ENCODE results near the gene PHACTR3.

Gene PHACTR3

GRCh38 chr20:59808729-59809381, 204.5 kb downstream of the PHACTR3 start:
- in situ Hi-C loops (cut with HindIII; ENCODE audit: low pct_ligation_motif_present, low pct_unique_long_range_greater_than_20kb, low sequenced_read_pairs), result no loop called here
- no peak for DNase-seq

DNA sequence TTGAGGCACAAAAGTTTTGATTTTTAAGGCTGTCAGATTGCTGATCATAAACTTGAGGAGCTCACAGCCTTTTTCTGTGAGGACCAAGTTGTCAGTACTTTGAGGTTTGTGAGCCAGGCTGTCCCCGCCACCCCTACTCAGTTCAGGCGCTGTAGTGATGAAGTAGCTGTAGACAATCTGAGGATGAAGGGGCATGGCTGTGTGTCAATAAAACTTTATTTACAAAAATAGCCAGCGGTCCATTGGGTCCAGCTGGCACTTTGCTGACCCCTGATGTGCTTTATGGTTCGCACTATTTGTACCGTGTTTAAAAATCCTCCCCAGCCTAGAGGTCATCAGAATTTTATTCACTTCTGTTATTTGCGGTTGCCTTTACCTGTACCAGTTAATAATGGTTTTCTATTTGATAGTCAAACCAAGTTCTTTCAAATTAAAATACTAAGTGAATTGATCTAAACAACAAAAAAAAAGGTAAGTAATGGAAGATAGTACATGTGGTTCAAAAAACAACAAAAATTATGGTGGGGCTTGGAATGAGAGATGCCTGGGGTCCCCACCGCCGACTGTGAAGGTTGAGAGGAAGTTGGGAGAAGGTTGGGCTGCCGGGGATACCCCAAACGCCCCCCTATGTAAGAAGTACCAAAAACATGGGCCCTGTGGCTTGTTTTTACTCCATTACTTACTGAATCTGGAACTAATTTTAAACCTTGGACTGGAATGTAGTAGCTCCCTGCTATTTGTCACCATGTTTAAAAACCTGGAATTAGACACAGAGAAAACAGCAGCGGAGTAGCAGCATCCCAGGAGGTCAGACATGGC, 205.5 kb downstream of the PHACTR3 start:
- in situ Hi-C loops (cut with HindIII; ENCODE audit: low pct_ligation_motif_present, low pct_unique_long_range_greater_than_20kb, low sequenced_read_pairs), result no loop called here

DNA sequence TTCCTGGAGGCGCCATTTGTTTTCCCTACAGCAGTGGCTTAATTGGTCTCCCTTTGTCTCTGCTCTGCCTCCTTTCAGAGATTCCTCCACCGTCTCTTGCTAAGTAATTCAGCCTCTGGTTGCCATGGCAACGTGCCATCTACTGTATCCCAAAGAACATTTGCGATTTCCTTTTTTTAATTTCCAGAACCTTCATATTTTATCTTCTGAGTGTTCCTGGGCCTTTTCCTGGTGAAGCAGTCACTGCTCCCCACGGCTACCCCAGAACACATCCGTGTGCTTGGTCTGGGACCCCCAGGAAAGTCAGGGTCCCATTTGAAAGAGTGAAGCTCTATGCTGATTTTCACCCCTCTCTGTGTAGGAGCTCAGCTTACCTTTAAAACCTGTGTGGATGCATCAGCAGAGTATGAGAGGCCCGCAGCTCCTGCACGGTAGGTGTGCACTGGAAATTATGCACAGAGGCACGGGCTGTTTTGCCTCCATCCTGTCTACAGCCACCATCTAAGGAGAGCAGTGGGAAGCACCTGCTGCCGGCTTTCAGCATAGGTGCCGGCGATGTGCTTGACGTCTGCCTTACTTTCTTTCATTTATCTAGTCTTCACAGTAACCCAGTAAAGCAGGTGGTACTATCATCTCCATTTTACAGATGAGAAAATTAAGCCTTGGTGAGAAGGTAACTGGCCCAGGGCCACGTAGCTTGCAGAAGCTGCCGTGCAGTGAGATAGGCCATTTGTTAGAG, 206.3 kb downstream of the PHACTR3 start:
- in situ Hi-C loops (cut with HindIII; ENCODE audit: low pct_ligation_motif_present, low pct_unique_long_range_greater_than_20kb, low sequenced_read_pairs), result no loop called here
- no peak for DNase-seq

More for the DNA sequence above, 205.5 kb downstream of the PHACTR3 start:
- DNase-seq, result no peak

DNA sequence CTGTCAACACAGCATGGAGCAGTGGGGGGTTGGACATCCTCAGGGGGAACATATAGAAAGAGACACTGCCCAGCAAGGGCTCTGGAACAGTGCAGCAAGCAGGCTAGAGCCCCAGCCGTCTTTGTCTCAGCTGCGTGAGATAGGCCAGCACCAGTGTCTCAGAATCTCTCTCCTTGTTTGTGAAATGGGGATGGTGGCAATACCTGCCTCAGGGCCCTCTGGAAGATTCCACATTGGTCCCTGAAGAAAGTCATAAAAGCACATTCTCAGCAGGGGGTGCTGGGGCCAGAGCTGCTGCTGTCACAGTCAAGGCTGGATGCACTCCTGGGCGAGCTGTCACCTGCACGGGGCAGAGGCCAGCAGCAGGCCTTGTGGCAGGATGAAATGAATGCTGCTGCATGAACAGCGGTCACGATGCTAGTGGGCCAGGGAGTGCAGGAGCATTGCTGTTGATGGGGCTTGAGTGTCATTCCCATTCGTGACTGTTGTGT, 207.4 kb downstream of the PHACTR3 start:
- in situ Hi-C loops (cut with HindIII; ENCODE audit: low pct_ligation_motif_present, low pct_unique_long_range_greater_than_20kb, low sequenced_read_pairs), result no loop called here
- DNase-seq, result no peak

DNA sequence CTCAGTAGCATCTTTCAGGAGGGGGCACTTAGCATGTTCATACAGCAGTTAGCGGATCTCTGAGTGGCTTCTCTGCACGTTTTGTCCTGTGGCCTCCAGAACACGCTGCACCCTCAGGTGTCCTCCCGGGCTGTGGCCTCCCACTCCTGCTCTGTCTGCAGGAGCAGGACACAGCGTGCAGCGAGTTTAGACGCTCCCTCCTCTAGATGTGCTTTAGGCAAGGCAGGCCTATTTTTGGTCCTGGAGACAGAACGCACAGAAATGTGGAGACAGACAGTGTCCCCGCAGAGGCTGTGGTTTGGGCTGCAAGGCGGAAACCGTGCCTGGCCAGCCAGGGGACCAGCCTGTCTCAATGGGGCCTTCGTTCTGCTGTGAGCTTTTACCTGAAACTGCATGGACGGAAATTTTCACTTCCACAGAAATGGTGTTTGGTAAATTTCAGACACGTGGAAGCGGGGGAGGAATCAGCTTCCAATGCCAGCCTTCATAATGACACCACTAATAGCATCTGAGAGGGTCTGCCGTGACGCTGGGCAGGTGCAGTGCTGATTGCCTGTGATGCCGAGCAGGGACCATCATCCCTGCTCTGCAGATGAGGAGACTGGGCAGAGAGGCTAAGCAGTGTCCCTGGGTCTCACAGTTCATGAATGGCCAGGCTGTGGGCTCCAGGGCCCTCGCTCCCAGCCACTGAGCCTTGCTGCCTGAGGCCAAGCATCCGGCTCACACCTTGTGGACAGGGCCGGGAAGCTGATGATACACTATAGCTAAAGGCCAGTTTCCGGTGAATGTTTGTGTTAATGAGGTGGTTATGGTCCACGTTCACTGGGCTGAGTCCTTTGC, 208.2 kb downstream of the PHACTR3 start:
- in situ Hi-C loops (cut with HindIII; ENCODE audit: low pct_ligation_motif_present, low pct_unique_long_range_greater_than_20kb, low sequenced_read_pairs), result no loop called here

DNA sequence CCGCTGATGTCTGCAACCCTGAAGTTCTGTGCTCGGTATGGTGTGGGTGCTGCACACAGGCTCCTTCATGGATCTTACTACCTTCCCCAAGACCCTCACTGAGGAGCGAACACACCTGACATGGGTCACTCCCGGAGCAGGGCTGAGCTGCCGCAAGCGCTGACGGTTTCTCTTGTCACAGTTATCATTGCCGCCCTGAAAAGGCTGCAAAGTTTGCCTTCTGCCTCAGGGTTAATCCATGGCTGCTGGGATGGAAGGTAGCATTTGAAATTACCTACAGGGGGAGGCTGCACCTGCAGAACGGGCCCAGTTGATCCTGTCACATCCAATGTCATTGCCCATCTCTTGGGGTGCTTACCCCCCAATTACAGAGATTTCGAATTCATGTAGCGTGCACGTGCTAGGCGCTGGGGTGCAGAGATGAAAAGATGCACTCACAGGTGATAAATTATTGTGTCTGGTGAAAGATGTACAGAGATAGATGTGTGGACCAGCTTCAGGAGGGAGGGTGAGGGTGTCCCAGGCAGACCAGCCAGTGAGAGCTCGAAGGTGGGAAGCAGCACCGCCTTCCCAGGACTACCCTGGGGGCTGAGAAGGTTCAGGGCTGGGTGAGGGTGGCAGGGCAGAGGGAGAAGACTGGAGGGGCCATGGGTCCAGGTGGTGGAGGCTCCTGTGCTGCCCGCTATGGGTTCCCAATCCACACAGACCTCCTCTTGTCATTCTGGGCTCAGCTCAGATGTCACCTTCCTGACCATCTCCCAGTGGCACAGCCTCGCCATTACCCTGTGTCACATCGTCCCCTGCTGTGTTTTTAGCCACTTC, 209.0 kb downstream of the PHACTR3 start:
- in situ Hi-C loops (cut with HindIII; ENCODE audit: low pct_ligation_motif_present, low pct_unique_long_range_greater_than_20kb, low sequenced_read_pairs), result no loop called here
- DNase-seq, result no peak

More for the DNA sequence above, 208.2 kb downstream of the PHACTR3 start:
- no peak for DNase-seq

GRCh38 chr20:59813948-59814839, 209.9 kb downstream of the PHACTR3 start:
- no peak for DNase-seq
- in situ Hi-C loops (cut with HindIII; ENCODE audit: low pct_ligation_motif_present, low pct_unique_long_range_greater_than_20kb, low sequenced_read_pairs), result no loop called here

GRCh38 chr20:59814840-59815340, 210.6 kb downstream of the PHACTR3 start:
- in situ Hi-C loops (cut with HindIII; ENCODE audit: low pct_ligation_motif_present, low pct_unique_long_range_greater_than_20kb, low sequenced_read_pairs), result no loop called here

DNA sequence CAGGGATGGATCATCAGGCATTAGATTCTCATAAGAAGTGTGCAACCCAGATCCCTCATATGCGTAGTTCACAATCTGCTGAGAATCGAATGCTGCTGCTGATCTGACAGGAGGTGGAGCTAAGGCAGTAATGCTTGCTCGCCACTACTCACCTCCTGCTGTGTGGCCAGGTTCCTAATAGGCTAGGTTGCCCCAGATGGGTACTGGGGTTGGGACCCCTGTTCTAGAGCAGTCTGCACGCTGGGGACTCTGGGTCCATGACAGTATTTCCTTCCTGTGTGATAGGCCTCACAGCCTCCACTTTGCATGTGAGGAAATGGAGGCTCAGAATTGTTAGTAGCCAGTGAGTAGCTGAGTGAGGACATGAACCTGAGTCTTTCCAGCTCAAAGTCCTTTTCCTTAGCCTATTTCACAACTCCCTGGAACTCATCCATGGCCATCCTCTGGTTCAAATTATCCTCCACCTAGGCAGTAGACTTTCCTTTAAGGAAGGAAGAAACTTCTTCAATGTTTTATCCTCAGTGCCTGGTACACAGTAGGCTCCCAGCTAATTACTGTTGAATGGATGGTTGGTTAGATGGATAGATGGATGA, 211.9 kb downstream of the PHACTR3 start:
- in situ Hi-C loops (cut with HindIII; ENCODE audit: low pct_ligation_motif_present, low pct_unique_long_range_greater_than_20kb, low sequenced_read_pairs), result no loop called here
- no peak for DNase-seq

More at GRCh38 chr20:59814840-59815340, 210.6 kb downstream of the PHACTR3 start:
- DNase-seq, result no peak

DNA sequence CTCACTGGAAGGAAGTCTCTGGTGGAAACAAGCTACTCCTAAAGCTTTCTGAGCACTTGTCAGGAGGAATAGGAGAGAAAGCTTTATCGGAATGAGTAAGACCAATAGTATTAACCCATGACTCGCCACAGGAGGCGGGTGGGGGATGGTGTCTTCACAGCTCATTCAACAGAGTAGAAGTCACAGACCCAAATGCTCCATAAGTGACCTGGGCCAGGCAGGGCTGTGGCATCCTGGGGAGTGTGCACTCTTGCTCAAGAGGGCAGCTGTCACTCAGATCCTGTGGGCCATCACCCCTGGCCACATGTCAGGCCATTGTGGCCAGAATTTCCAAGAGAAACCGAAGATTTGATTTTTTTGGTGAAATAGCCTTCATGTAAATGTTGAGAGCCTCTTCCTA, 213.1 kb downstream of the PHACTR3 start:
- DNase-seq, result no peak
- in situ Hi-C loops (cut with HindIII; ENCODE audit: low pct_ligation_motif_present, low pct_unique_long_range_greater_than_20kb, low sequenced_read_pairs), result no loop called here

DNA sequence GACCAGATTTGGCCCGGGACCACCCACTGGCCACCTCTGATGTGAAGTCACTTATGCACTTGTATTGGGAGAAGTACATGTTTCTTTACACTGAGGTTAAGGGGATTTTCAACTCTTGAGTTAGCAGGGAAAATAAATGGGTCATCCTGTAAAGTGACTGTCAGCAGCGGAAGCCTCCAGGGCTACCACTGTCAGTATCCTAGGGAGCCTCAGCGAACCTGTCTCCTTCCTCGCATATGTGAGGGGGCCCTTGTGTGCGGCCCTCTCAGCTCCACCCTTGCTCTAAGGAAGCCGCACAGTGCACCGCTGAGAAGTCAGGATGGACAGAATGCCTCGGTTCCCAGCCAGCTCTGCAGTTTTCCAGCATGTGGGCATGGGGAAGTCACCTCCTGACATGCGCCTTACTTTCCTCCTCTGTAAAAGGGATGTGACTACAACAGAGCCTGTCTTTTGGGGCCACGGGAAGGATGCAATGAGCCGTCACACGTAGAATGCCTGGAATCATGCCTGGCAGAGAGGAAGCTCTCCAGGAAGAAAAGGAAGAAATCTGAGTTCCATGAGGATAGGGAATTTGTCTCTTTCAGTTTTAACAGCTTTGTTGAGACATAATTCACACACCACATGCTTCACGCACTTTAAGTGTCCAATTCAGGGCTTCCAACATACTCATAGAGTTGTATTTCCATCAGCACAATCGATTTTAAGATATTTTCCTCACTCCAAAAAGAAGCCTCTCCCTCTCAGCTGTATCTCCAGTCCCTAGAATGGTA, 213.7 kb downstream of the PHACTR3 start:
- in situ Hi-C loops (cut with HindIII; ENCODE audit: low pct_ligation_motif_present, low pct_unique_long_range_greater_than_20kb, low sequenced_read_pairs), result no loop called here
- no peak for DNase-seq

DNA sequence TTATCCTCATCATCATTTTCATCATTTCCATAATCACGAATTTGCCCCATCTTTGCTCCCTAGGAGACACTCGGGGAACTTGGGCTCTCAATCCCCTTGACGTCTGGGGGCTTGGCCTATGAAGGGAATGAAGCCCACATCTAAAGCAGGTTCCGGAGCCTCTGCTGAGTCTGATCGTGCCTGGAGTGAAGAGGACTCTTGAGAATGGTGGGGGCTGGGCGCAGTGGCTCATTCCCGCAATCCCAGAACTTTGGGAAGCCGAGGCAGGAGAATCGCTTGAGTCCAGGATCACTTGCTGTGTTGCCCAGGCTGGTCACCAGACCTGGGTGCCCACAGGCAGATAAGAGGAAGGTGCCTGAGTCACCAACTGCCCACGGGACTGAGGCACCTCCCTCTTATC, 214.6 kb downstream of the PHACTR3 start:
- in situ Hi-C loops (cut with HindIII; ENCODE audit: low pct_ligation_motif_present, low pct_unique_long_range_greater_than_20kb, low sequenced_read_pairs), result no loop called here
- DNase-seq, result no peak

- DNase-seq, result no peak
- in situ Hi-C loops (cut with HindIII; ENCODE audit: low pct_ligation_motif_present, low pct_unique_long_range_greater_than_20kb, low sequenced_read_pairs), result no loop called here
These were observed 215.3 kb downstream of the PHACTR3 start for GRCh38 chr20:59819496-59820203.

GRCh38 chr20:59820204-59821041, 216.1 kb downstream of the PHACTR3 start:
- in situ Hi-C loops (cut with HindIII; ENCODE audit: low pct_ligation_motif_present, low pct_unique_long_range_greater_than_20kb, low sequenced_read_pairs), result no loop called here
- no peak for DNase-seq

Data from ACHN (cell line).